Activated CD8-positive, alpha-beta memory T cell treated with anti-CD3 and anti-CD28 coated beads for 24 hours (primary cell): Measurements from ENCODE around the gene NTF3.

Experiments used
- DNase-seq: peaks from one replicate; pipeline ENCODE4 v3.0.0-alpha.2; 2020

The NTF3 gene

DNA sequence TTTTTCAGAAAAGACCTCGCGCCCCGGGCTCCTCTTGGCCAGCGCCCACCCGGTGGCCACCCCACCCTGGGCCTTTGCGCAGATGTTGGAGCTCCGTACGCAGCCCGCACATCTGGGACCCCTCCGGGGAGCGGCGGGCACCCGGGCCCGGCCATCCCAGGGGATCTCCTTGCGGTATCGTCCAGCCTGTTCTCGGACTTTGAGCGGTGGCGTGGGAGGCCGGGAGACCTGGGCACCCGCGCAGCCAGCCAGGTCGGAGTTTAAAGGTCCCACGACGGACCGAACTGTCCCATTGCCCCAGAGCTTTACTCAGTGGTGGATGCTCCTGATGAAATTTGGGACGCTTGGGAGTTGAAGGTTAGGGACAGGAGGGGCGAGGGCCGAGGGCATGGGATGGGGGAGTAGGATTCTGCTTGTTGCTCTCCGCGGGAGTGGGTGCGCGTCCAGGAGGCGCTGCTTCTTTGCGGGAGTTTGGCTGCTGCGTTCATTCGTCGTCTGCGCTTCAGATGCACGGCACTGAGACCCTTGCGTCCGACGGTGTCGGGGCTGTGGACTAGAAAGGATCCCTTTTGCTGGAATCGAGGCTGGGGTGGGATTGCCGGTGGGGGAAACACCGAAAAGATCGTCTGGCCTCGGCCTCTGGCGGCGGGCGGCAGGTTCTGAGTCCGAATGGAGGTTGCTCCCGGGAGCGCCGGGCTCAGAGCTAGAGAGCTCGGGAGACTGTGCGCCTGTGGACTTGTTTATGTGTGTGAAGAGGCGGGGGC lies 1.4 kb downstream of the NTF3 start:
- no peak for DNase-seq

DNA sequence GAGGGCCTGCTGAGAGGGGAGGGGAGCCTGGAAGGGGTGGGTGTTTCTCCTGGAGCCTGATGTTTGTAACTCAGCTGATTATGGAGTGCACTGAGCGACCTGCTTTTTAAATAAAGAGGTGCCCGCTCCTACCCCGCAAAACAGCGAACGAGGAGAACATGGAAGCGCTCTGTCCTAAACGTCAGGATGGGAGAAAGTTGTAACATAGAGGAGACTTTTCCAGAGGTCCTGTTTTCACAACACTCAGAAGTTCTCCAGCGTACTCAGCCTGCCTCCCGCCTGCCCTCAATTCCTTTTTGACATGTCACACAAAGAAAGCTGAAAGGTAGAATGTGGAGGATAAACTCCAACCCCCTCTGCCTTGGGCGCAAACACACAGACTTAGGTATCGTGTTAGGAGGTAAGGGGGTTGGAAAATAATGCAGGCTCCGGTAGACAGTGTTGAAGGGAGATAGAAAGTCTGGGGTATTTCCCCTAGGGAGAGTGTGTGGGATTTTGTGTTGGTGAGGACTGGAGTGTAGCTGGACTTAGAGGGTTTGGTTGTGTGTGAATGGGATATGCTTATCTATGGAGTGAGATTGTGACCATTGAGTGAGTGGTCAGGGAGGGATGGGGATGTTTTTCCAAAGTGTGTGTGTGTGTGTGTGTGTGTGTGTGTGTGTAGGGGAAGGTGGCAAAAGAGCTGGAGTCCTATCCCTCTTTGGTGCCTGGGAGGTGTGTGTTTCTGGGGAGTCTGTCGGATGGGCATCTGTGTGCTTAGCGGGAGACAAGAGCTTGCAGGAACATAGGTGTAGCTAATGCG lies 2.1 kb downstream of the NTF3 start:
- DNase-seq, result no peak

DNA sequence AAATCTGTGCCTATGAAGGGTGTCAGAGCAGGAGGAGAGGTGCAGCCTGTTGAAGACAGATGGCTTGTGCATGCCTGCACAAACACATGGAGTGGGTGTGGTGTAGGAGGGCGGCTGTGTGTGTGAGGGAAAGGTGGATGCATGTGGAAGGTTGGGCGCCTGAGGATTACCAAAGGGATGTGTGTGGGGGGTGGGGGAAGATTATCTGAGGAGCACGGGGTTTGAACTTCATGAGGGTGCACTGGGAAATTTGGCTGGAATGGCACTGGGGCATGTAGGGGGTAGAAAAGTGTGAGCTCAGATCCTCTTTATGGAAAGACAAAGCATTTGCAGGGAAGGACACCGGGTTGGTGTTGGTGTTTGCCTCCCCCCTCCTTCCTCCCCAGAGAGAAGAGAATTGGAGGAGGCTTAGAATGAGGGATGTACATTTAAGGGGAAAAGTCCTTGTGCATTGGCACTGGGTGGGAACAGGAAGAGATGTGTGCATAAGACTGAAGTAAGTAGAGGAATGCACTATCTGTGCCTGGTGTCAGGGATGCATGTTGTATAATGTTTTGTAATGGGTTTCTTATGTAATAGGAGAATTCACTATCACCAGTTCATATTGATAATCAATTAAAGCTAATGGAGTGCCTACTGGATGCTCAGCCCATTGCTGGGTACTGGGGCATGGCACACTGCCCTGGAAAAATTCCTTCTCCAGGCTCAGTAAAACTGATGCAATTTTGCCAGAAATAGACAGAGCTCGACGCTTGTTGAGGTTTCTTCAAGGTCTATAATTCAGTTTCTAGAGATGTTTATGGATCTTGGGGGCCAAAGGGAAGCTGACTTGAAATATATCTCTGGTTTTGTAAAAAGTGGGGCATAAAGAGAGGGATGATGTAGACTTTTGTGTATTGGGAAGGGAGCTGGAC lies 3.0 kb downstream of the NTF3 start:
- DNase-seq, result no peak

DNA sequence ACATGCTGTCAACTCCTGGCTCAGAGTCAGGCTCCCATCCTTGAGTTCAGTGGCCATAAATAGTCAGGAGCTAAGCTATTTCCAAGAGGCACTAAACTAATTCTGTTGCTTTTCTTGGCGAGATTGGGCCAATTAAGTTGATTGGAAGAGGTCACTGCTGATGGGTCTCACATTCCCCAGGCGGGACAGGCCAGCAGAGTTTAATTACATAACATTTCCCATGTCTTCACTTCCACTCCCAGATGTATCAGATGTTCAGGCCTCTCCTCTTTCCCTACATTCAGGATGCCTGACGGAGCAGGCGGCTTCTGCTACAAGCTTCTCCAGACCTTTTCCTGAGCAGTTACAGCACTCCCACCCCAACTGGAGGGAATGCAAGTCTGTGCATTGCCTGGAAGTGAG lies 5.3 kb downstream of the NTF3 start:
- DNase-seq, result no peak

DNA sequence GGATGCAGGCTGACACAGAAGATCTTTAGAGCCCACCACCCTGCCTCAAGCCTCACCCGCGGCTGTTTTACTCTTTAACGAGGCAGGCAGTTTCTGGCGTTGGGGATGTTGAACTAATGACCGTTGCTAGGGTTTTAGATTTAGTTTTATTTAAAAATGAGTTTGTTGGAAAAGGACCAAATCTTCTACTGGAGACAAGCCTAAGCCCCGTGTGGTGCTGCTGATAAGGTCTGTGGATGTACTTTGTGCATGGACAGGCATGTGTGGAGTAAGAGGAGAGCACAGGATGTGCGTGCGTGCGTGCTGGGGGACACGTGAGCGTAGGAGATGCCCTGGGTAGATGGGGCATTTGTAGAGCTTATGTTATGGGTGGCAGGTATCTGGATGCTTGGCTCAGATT lies 5.7 kb downstream of the NTF3 start:
- DNase-seq, result no peak

DNA sequence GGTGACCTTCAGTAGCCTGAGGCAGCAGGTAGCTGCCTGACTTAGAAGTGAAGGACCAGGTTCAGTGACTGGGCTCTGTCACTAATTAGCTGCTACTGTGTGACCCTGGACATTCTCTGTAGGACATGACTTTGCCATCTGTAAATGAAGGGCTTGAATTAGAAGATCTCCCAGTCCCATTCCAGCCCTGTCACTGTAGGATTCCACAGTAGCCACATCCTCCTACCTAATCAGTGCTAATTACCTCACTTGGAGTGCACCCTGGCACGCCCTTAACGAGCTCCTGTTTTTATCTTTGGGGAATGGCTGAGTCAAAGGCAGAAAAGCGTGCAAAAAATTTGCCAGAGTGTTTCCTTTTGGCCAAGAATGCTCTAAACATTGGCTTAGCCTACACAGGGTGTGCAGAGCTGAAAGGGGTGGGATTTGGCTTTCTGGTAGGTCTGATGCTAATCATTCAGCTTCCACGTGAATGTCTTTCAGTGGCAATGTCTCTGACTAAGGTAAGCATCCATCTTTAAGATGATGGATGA lies 6.8 kb downstream of the NTF3 start:
- DNase-seq, result no peak

DNA sequence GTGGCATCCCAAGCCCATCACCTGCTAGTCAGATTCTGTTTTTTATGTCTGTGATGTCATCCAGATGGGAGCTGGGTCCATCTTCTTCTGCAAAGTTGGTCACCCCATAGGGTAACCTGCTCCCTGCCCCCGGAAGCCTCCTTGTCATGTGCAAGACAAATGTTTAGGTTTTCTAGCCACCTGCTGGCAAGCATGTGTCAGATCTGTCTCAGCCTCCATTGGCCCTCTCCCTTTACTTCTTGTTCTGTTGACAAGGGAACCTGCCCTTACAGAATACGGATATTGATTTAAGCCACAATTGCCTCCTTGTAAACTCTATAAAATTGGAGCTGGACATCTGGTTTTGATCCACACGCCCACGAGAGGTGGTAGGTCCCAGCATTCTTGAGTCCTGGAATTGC lies 7.5 kb downstream of the NTF3 start:
- no peak for DNase-seq

DNA sequence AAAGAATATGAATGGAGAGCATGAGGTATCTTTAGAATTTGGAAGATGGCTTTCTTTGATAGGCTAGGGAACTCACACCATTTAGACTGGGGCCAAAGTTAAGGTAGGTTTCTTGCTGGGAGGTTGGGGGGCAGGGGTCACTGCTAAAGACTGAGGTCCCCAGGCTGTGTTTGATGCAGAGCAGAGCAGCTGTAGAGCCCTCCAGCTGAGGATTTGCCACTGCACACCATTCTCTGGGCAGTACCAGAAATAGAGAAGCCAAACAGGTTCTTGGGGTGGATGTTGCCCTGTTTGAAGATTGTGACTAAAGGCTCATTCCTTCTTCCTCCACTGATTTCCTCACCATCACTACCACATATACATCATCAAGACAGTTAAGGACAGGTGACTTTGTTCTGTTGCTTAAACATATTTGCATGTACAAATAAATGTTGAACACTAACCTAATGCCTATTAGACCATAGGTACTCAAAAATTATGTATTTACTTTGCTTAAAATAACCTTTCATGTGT lies 7.9 kb downstream of the NTF3 start:
- no peak for DNase-seq

DNA sequence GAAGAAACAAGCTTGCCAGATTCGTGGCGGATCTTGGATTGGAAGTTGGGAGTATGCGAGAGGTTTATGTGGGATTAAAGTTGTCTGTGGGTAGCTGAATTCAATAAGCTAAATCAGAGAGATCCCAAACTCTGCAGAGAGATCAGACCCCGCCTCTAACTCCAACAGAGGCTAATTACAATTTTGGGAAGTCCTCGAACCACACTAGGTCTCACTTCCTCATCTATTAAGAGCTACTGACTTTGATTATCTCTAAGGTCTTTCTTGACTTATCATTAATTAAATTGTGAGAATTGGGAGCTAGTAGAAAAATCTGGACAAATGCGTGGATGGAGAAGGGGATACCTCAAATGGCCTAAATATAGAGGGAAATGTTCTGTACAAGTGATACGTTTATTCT lies 9.1 kb downstream of the NTF3 start:
- DNase-seq, result no peak

DNA sequence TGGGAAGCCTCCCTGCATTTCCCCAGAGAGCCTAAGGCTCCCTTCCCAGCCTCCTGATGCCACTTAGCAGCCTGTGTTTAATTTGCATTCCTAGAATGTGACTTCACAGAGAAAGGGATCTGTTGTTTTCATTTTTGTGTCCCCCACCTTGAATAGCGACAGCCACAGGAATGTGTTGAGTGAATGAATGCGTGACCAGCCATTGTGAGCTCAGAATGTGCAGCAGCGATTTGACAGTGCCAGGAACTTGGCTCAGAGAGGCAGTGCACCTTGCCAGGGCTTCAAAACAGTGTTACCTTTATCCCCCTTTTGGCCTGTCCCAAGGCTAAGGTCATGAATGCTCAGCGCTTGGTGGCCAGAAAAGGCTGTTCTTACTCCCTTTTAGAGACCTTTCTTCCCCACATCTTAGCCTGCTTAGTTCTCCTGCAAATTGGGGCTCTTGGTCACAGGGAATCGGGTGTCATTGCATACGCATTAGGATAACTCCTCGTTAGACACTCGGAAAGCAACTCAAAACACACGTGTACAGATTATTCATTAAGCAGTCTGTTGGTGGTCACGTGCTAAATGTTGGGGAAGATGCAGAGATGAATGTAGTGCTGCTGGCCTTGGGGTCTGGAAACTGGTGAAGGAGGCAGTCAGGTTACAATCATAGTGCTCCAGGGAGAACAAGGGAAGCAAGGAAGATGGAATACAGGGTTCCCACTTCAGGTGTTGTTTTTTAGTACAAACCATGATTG lies 9.8 kb downstream of the NTF3 start:
- DNase-seq, result no peak

DNA sequence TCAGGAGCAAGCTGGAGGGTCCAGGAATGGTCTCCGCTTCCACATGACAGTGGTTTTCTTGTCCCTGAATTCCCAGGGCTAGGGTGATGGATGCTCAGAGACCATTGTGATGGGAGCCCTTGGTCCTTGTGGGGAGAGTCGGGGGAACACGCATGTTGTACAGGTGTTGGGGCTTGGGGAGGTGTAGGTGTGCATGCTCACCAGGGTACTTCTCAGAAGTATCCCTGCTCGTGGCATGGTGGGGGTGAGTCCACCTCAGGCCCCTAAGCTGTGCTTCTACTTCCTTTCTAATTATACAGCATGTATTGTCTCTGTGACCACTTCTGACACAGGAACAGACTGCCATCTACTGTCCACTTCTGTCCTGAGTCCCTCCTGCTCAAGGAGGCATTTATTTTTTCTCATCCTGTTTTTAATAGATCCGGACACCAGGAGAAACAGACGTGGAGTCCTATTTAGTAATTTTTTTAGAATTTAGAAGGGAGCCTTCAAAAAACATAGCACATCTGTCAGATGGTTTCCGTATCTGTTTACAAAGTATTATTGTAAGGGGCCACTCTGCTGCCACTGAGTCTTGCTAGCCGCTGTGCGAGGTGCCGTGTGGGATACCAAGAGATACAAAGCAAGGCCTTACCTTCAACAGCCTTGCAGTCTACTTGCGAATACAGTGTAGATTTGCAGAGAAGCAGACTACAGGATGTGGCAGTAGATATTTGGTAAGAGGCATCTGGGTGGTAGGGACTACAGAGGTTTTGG lies 10.5 kb downstream of the NTF3 start:
- DNase-seq, result no peak

DNA sequence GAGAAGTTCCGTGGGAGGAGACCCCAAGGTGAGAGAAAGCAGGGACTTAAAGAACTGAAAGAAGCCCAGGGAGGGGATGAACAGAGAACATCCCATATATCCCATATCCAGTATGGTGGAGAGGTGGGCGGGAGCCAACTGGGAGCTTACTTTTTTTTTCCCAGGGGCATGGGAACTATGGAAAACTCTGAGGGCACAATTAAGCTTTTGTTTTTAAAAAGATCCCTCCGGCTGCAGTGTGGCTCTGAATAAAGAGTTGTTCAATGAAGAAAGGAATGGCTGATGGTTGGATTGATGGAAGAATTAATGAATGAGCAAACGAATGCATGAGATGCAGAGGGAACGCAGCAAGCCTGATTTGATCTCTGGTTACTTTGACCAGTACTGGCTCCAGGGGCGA lies 12.6 kb downstream of the NTF3 start:
- no peak for DNase-seq

DNA sequence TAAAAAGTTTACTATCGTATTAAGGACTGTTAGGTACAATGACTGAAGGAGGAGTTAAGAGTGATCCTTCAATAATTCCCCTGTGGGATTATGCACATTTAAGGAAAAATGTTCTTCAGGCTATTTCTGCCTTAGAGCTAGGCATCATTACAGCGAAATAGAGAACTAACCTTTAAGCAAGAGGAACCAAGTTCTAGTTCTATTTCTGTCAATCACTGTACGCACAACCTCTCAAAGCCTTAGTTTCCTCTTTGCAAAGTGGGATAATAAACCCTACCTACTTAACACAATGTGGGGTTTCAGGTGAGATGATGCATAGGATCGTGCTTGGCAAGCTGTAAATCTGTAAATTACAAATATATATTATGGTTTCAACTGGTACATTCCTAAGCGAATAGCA lies 15.4 kb downstream of the NTF3 start:
- DNase-seq, result no peak

DNA sequence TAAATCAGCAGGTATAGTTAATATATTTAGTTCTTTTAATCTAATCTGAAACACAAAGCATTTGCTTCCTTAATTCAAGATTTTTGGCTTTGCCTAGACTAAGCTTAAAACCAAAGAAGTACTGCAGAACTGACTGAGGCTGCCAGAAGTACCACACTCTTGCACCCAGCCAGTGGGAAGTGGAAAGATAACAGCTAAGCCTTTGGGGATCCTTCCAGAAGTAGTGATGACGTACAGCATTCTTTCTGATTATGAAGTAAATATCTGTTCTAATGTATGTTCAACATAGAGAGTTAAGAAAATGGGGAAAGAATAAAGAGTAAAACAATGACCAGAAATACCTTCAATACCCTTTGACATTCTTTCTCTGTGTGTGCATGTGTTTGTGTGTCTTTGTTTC lies 19.3 kb downstream of the NTF3 start:
- no peak for DNase-seq

DNA sequence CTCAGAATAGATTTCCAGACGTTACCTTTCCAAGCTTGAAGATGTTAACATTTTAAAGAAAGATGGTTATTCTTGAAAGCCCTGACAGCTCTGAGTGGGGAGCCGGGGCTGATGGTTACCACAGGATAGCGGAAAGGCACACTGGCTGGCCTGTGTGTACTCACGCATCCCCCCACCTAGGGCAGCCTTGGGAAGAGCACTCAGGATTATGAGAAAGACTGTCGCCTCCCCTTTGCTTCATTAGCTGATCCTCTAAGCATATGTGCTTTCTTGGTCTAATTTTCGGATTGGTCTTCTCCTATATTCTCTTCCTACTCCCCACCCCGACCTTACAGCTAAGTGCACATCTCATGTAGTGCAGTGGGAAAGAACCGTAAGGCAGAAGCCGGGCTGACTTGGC lies 20.7 kb downstream of the NTF3 start:
- no peak for DNase-seq

DNA sequence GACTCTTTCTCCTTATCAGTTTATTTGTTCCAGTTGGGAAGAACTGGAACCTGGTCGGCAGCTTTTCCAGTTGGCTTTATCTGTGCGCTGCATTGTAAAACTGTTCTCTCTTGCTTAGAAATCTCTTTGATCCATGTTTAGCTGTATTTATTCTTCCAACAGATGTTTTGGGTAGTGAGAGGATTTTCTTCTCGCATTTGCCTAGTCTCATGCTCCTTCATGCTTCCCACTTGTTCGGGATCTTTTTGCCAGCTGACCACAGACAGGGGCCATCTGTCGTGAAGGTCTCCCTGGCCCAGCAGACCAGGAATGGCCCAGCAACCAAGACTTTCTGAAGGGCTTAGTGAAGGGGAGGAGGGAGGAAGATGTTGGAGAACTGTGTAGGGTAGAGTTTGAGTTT lies 21.6 kb downstream of the NTF3 start:
- no peak for DNase-seq

DNA sequence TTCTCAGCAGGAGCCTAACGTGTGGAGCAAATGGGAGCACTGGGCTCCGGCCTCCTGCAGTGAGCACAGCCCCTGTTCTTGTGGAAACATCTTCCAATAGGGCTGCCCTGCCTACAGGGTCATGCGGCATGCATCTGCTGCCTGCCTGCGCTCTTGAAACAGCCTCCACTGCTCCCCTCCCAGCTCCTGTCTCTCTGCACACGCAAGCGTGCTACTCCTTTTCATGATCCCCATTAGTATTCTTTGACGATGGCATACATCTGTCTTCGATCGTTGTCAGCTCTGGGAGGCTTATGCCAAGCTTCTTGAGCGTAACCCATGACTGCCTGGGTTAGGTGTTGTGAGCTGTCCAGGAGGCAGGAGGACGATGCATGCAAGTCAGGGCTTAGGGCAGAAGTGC lies 23.1 kb downstream of the NTF3 start:
- DNase-seq, result no peak

DNA sequence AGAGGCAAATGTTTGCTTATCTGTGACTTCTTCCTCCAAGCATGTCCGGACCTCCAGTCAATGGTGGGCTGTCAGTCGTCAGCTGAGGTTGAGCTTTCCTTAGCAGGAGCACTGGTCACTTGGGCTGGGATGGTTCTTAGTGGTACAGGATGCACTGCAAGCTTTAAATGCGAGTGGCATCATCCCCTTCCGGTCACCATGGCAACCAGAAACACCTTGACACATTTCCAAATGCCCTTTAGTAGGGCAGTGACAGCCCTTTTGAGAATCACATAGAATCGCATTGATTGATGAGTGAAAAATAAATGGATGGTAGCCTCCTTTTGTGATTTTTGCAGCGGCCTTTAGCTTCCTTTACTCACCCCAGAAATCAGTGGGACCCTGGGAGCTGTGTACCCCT lies 24.1 kb downstream of the NTF3 start:
- DNase-seq, result no peak

DNA sequence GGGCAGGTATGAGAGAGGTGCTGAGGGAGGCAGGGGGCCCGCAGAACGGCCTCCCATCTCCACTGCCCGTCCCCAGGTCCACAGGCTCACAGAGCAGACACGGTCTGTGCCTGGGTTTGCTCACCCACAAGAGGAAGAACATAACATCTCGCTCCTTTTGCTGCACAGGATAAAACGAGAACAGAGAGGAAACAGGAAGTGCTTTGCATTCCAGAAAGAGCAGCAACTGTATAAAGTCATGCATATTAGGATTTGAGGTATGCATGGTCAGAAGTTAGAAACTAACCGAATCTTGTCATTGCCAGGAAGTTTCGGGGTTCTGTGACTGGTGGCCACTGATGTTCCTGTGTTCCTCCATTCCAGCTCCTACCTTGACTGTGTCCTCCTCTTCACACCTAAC lies 25.0 kb downstream of the NTF3 start:
- no peak for DNase-seq

DNA sequence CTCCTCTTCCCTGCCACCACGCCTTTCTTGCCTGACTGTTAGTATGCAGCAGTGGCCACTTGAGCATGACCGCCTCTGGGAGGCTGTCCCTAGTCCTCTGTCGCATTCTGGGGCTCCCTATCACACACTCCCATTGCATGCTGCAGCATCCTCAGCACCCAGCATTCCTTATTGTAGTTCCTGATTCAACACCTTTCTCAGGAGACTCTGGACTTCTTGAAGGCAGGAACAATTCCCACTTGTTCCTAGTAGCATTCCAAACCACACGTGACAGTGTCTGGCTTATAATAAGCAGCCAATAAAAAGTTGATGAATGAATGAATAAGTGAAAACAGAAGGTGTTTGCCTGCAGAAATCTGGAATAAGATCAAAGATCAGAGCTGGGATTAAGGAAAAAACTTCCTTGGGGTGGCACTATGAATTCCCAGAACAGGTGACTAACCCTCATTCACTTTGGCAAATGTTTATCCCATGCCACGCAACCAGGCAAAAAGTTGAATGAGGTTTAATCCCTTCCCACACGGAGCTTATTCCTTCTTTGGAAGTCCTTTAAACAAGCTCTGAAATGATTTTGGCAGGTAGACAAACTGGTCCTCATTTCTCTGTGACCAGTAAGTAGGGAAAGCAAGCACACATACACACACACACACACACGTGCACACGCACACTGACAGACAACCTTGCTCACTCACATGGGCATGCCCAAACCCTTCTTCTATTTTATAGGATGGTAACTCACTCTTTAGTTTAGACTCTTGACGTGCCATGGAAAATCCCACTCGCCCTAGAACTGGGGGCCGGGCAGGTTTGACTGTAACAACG lies 26.5 kb downstream of the NTF3 start:
- no peak for DNase-seq
